ENCODE results near the gene RAVER2.

The RAVER2 gene

GRCh38 chr1:64841330-64842065 is 96.6 kb downstream of the RAVER2 start:
- Histone ChIP-seq H3K9me3 (ENCODE audit: control insufficient read depth in 1 of 2, low read length in 2 of 2) (no peaks in the 10 kb centered on the region), H3K9ac (ENCODE audit: low read depth in 1 of 2, low read length in 2 of 2) (no peak overlapping the region), H3K27me3 (ENCODE audit: control insufficient read depth in 1 of 2, insufficient read depth in 2 of 2, low read length in 2 of 2) (no peaks in the 10 kb centered on the region), H3K4me1 (ENCODE audit: control insufficient read depth in 1 of 2, insufficient read depth in 2 of 2, low read length in 2 of 2) (no peaks in the 10 kb centered on the region), H3K36me3 (ENCODE audit: control insufficient read depth in 1 of 2, insufficient read depth in 2 of 2, low read length in 2 of 2) (peaks cover 48 to 75% of the 10 kb centered on the region in 2 donors), H3K27ac (ENCODE audit: low read depth, low read length) (no peak overlapping the region), H3K4me3 (ENCODE audit: low read depth in 1 of 2, low read length in 2 of 2) (no peak overlapping the region)

GRCh38 chr1:64842224-64842623 is 97.3 kb downstream of the RAVER2 start:
- H3K4me3 ChIP-seq (ENCODE audit: low read depth in 1 of 2, low read length in 2 of 2) = no peak overlapping the region
- no peak overlapping the region for H3K27ac ChIP-seq (ENCODE audit: low read depth, low read length)
- H3K9ac ChIP-seq (ENCODE audit: low read depth in 1 of 2, low read length in 2 of 2) = no peak overlapping the region
- H3K36me3 ChIP-seq (ENCODE audit: control insufficient read depth in 1 of 2, insufficient read depth in 2 of 2, low read length in 2 of 2) = peaks cover 45 to 72% of the 10 kb centered on the region in 2 donors
- no peaks in the 10 kb centered on the region for H3K4me1 ChIP-seq (ENCODE audit: control insufficient read depth in 1 of 2, insufficient read depth in 2 of 2, low read length in 2 of 2)
- H3K27me3 ChIP-seq (ENCODE audit: control insufficient read depth in 1 of 2, insufficient read depth in 2 of 2, low read length in 2 of 2) = no peaks in the 10 kb centered on the region
- no peaks in the 10 kb centered on the region for H3K9me3 ChIP-seq (ENCODE audit: control insufficient read depth in 1 of 2, low read length in 2 of 2)

- peaks cover 33 to 72% of the 10 kb centered on the region in 2 donors for H3K36me3 ChIP-seq (ENCODE audit: control insufficient read depth in 1 of 2, insufficient read depth in 2 of 2, low read length in 2 of 2)
Observed at GRCh38 chr1:64843675-64844074, 98.8 kb downstream of the RAVER2 start.

GRCh38 chr1:64844175-64844574 is 99.3 kb downstream of the RAVER2 start:
- Histone ChIP-seq H3K36me3 (ENCODE audit: control insufficient read depth in 1 of 2, insufficient read depth in 2 of 2, low read length in 2 of 2) (peaks cover 33 to 75% of the 10 kb centered on the region in 2 donors), H3K9ac (ENCODE audit: low read depth in 1 of 2, low read length in 2 of 2) (no peak overlapping the region), H3K9me3 (ENCODE audit: control insufficient read depth in 1 of 2, low read length in 2 of 2) (no peaks in the 10 kb centered on the region), H3K4me1 (ENCODE audit: control insufficient read depth in 1 of 2, insufficient read depth in 2 of 2, low read length in 2 of 2) (no peaks in the 10 kb centered on the region), H3K27ac (ENCODE audit: low read depth, low read length) (no peak overlapping the region), H3K4me3 (ENCODE audit: low read depth in 1 of 2, low read length in 2 of 2) (no peak overlapping the region), H3K27me3 (ENCODE audit: control insufficient read depth in 1 of 2, insufficient read depth in 2 of 2, low read length in 2 of 2) (no peaks in the 10 kb centered on the region)

More at GRCh38 chr1:64843675-64844074, 98.8 kb downstream of the RAVER2 start:
- Histone ChIP-seq H3K27ac (ENCODE audit: low read depth, low read length) (no peak overlapping the region), H3K9ac (ENCODE audit: low read depth in 1 of 2, low read length in 2 of 2) (no peak overlapping the region), H3K9me3 (ENCODE audit: control insufficient read depth in 1 of 2, low read length in 2 of 2) (no peaks in the 10 kb centered on the region), H3K27me3 (ENCODE audit: control insufficient read depth in 1 of 2, insufficient read depth in 2 of 2, low read length in 2 of 2) (no peaks in the 10 kb centered on the region), H3K4me1 (ENCODE audit: control insufficient read depth in 1 of 2, insufficient read depth in 2 of 2, low read length in 2 of 2) (no peaks in the 10 kb centered on the region), H3K4me3 (ENCODE audit: low read depth in 1 of 2, low read length in 2 of 2) (no peak overlapping the region)

- H3K4me1 ChIP-seq (ENCODE audit: control insufficient read depth in 1 of 2, insufficient read depth in 2 of 2, low read length in 2 of 2) = no peaks in the 10 kb centered on the region
- H3K27me3 ChIP-seq (ENCODE audit: control insufficient read depth in 1 of 2, insufficient read depth in 2 of 2, low read length in 2 of 2) = no peaks in the 10 kb centered on the region
- no peaks in the 10 kb centered on the region for H3K9me3 ChIP-seq (ENCODE audit: control insufficient read depth in 1 of 2, low read length in 2 of 2)
- H3K27ac ChIP-seq (ENCODE audit: low read depth, low read length) = no peak overlapping the region
- H3K9ac ChIP-seq (ENCODE audit: low read depth in 1 of 2, low read length in 2 of 2) = no peak overlapping the region
- no peak overlapping the region for H3K4me3 ChIP-seq (ENCODE audit: low read depth in 1 of 2, low read length in 2 of 2)
- peaks cover 32 to 75% of the 10 kb centered on the region in 2 donors for H3K36me3 ChIP-seq (ENCODE audit: control insufficient read depth in 1 of 2, insufficient read depth in 2 of 2, low read length in 2 of 2)
Observed at GRCh38 chr1:64844609-64845008, 99.7 kb downstream of the RAVER2 start.

- Histone ChIP-seq H3K27ac (ENCODE audit: low read depth, low read length) (no peak overlapping the region), H3K36me3 (ENCODE audit: control insufficient read depth in 1 of 2, insufficient read depth in 2 of 2, low read length in 2 of 2) (peaks cover 32 to 73% of the 10 kb centered on the region in 2 donors), H3K27me3 (ENCODE audit: control insufficient read depth in 1 of 2, insufficient read depth in 2 of 2, low read length in 2 of 2) (no peaks in the 10 kb centered on the region), H3K4me1 (ENCODE audit: control insufficient read depth in 1 of 2, insufficient read depth in 2 of 2, low read length in 2 of 2) (no peaks in the 10 kb centered on the region), H3K9me3 (ENCODE audit: control insufficient read depth in 1 of 2, low read length in 2 of 2) (no peaks in the 10 kb centered on the region), H3K9ac (ENCODE audit: low read depth in 1 of 2, low read length in 2 of 2) (no peak overlapping the region), H3K4me3 (ENCODE audit: low read depth in 1 of 2, low read length in 2 of 2) (no peak overlapping the region)
Observed at GRCh38 chr1:64845831-64846425, 101.1 kb downstream of the RAVER2 start.

GRCh38 chr1:64846573-64847430 is 101.9 kb downstream of the RAVER2 start:
- H3K27me3 ChIP-seq (ENCODE audit: control insufficient read depth in 1 of 2, insufficient read depth in 2 of 2, low read length in 2 of 2) = no peaks in the 10 kb centered on the region
- H3K4me3 ChIP-seq (ENCODE audit: low read depth in 1 of 2, low read length in 2 of 2) = no peak overlapping the region
- H3K27ac ChIP-seq (ENCODE audit: low read depth, low read length) = no peak overlapping the region
- no peaks in the 10 kb centered on the region for H3K9me3 ChIP-seq (ENCODE audit: control insufficient read depth in 1 of 2, low read length in 2 of 2)
- H3K9ac ChIP-seq (ENCODE audit: low read depth in 1 of 2, low read length in 2 of 2) = no peak overlapping the region
- no peaks in the 10 kb centered on the region for H3K4me1 ChIP-seq (ENCODE audit: control insufficient read depth in 1 of 2, insufficient read depth in 2 of 2, low read length in 2 of 2)
- peaks cover 32 to 72% of the 10 kb centered on the region in 2 donors for H3K36me3 ChIP-seq (ENCODE audit: control insufficient read depth in 1 of 2, insufficient read depth in 2 of 2, low read length in 2 of 2)

GRCh38 chr1:64847666-64848065 is 102.8 kb downstream of the RAVER2 start:
- Histone ChIP-seq H3K27ac (ENCODE audit: low read depth, low read length) (no peak overlapping the region), H3K4me3 (ENCODE audit: low read depth in 1 of 2, low read length in 2 of 2) (no peak overlapping the region), H3K36me3 (ENCODE audit: control insufficient read depth in 1 of 2, insufficient read depth in 2 of 2, low read length in 2 of 2) (peaks cover 36 to 78% of the 10 kb centered on the region in 2 donors), H3K9ac (ENCODE audit: low read depth in 1 of 2, low read length in 2 of 2) (no peak overlapping the region), H3K27me3 (ENCODE audit: control insufficient read depth in 1 of 2, insufficient read depth in 2 of 2, low read length in 2 of 2) (no peaks in the 10 kb centered on the region), H3K4me1 (ENCODE audit: control insufficient read depth in 1 of 2, insufficient read depth in 2 of 2, low read length in 2 of 2) (no peaks in the 10 kb centered on the region), H3K9me3 (ENCODE audit: control insufficient read depth in 1 of 2, low read length in 2 of 2) (no peaks in the 10 kb centered on the region)

GRCh38 chr1:64848136-64848535 is 103.3 kb downstream of the RAVER2 start:
- H3K27me3 ChIP-seq (ENCODE audit: control insufficient read depth in 1 of 2, insufficient read depth in 2 of 2, low read length in 2 of 2) = no peaks in the 10 kb centered on the region
- H3K4me3 ChIP-seq (ENCODE audit: low read depth in 1 of 2, low read length in 2 of 2) = no peak overlapping the region
- no peaks in the 10 kb centered on the region for H3K9me3 ChIP-seq (ENCODE audit: control insufficient read depth in 1 of 2, low read length in 2 of 2)
- no peak overlapping the region for H3K27ac ChIP-seq (ENCODE audit: low read depth, low read length)
- no peaks in the 10 kb centered on the region for H3K4me1 ChIP-seq (ENCODE audit: control insufficient read depth in 1 of 2, insufficient read depth in 2 of 2, low read length in 2 of 2)
- H3K36me3 ChIP-seq (ENCODE audit: control insufficient read depth in 1 of 2, insufficient read depth in 2 of 2, low read length in 2 of 2) = peaks cover 36 to 81% of the 10 kb centered on the region in 2 donors
- no peak overlapping the region for H3K9ac ChIP-seq (ENCODE audit: low read depth in 1 of 2, low read length in 2 of 2)

- no peaks in the 10 kb centered on the region for H3K4me1 ChIP-seq (ENCODE audit: control insufficient read depth in 1 of 2, insufficient read depth in 2 of 2, low read length in 2 of 2)
- no peak overlapping the region for H3K9ac ChIP-seq (ENCODE audit: low read depth in 1 of 2, low read length in 2 of 2)
- H3K27me3 ChIP-seq (ENCODE audit: control insufficient read depth in 1 of 2, insufficient read depth in 2 of 2, low read length in 2 of 2) = no peaks in the 10 kb centered on the region
- no peaks in the 10 kb centered on the region for H3K9me3 ChIP-seq (ENCODE audit: control insufficient read depth in 1 of 2, low read length in 2 of 2)
- no peak overlapping the region for H3K4me3 ChIP-seq (ENCODE audit: low read depth in 1 of 2, low read length in 2 of 2)
- peaks cover 35 to 86% of the 10 kb centered on the region in 2 donors for H3K36me3 ChIP-seq (ENCODE audit: control insufficient read depth in 1 of 2, insufficient read depth in 2 of 2, low read length in 2 of 2)
- H3K27ac ChIP-seq (ENCODE audit: low read depth, low read length) = no peak overlapping the region
Observed at GRCh38 chr1:64848803-64849202, 103.9 kb downstream of the RAVER2 start.

Measured in duodenal mucosa (tissue), 2 donors.